ENCODE measurements around the gene MXRA7.
"Not testable (repeated sequence)": the region's sequence is repeated elsewhere in the genome, so short reads cannot be mapped to it uniquely, and the experiment has no call there.

The MXRA7 gene

DNA sequence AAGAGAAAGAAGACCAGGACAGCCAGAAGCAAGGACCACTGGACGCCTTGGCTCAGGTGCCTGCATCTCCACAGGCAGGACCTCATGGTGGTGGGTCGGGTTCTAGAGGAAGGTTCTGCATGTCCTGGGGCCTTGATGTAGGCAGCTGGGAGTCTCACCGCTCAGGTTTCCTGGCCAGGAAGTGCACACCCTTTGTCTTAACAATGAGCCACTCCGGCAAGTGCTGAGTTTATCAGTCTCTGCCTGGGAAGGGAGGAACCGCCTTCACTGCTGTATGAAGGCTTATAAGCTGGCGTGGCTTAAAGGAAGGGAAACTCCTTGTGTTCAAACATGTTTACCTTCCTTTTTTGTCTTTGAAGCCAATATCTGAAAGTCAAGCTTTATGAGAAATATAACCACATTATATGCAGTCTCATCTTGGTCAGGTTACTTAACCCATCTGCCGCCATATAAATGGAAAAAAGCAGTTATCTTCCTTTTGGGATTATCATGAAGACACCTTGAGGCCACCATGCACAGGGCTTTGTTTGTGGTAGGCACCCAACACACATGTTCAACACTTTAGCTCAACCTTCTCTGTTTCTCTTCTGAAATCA, 67.1 kb downstream of the MXRA7 start, which contains the start of gene ST6GALNAC1:
Gene ST6GALNAC1 (minus strand): TSS at position 205 of the 596 bp plus-strand sequence. CDS start 119 bp downstream, at position 86.
- Mint-ChIP-seq H3K4me3 (no peak within 1 kb of the TSS), H3K27ac (no peak within 1 kb of the TSS), H3K9me3 (peaks cover 7% of the 10 kb centered on the region), H3K4me1 (peaks cover under 1% of the 10 kb centered on the region), H3K36me3 (no peaks in the 10 kb centered on the region)
- DNase-seq (ENCODE audit: low spot score in 2 of 2) = no peak
- no peak for ATAC-seq

DNA sequence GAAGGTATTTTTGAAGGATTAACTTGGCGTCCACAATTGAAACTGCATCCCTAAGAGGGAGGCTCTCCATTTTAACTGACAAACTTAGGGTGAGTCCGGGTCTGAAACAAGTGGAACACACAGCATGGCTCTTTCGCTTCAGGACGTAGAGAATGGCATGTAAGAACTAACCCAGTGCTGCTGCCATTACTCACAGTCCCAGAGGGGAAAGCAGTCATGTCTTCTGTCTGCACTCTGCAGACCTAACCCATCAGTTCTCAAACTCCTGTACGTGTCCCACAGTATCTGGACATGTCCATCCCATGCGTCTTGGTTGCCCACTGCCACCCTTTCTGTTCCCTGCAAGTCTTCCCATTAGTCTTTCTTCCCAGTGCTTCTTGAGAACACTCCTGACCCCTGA, 67.8 kb downstream of the MXRA7 start:
- no peaks in the 10 kb centered on the region for H3K4me1 Mint-ChIP-seq
- ATAC-seq = no peak
- DNase-seq (ENCODE audit: low spot score in 2 of 2) = no peak
- H3K36me3 Mint-ChIP-seq = no peaks in the 10 kb centered on the region
- H3K4me3 Mint-ChIP-seq = no peak overlapping the region
- H3K9me3 Mint-ChIP-seq = peaks cover 7% of the 10 kb centered on the region
- H3K27ac Mint-ChIP-seq = no peak overlapping the region

- H3K9me3 Mint-ChIP-seq = peaks cover 7% of the 10 kb centered on the region
- ATAC-seq (no peak), DNase-seq (ENCODE audit: low spot score in 2 of 2) (no peak)
- H3K27ac Mint-ChIP-seq = no peak overlapping the region
- no peak overlapping the region for H3K4me3 Mint-ChIP-seq
- H3K4me1 Mint-ChIP-seq = no peaks in the 10 kb centered on the region
- H3K36me3 Mint-ChIP-seq = no peaks in the 10 kb centered on the region
Observed at GRCh38 chr17:76642032-76642561, 68.7 kb downstream of the MXRA7 start.

DNA sequence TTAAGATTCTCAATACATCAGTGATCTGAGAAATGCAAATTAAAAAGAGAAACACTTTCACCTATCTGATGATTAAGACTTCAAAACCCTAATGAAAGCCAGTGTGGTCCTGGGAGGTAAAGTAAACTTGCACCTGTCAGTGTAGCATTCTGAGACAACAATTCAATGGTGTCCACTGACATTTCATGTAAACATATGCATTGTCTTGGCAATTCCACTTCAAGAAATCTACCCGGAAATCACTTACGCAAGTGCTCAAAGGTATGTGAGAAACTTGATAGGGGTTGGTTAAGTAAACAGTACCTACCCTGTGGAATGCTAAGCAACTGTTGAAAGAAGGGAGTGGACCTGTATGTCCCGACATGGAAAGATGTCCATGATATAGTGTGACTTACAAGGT, 69.3 kb downstream of the MXRA7 start:
- DNase-seq (ENCODE audit: low spot score in 2 of 2) (no peak), ATAC-seq (no peak)
- Mint-ChIP-seq H3K4me3 (no peak overlapping the region), H3K9me3 (peaks cover 4% of the 10 kb centered on the region), H3K4me1 (no peaks in the 10 kb centered on the region), H3K36me3 (no peaks in the 10 kb centered on the region), H3K27ac (no peak overlapping the region)

DNA sequence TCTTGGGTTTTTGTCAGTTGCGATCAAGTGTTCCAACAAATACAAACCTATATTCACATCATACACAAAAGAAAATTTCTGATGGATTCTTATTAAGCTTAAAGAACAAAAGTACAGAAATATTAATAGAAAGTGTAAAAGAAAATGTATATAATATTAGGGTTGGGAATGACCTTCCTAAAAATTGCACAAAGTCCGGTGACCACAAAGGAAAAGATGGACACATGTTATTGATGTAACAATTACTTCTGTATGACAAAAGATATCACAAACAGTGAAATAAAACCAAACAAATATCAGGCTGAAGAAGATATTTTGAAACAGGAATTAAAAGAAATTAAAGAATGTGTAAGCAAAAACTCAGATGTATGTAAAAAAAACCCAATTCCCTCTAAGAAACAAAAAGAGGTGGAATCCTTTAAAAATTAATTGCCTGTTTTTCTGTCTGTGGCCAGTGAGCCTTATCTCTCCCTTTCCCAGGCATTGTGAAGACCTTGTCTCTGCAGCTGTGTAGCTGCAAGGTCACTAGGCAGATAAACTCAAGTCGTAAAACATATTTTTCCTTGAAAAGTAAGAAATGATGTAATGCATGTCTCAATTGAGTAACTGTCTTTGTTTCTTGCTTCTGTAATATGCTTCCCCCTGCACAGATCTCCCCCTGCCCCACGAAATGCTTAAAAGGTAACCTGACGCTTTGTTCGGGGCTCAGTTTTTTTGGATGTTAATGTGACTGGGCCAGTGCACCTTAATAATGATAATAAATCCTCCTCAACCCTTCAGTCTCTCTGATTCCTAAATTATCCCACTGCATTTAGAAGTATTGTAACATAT, 70.0 kb downstream of the MXRA7 start:
- Mint-ChIP-seq H3K9me3 (no peaks in the 10 kb centered on the region), H3K4me1 (no peaks in the 10 kb centered on the region), H3K27ac (no peak overlapping the region), H3K4me3 (no peak overlapping the region), H3K36me3 (no peaks in the 10 kb centered on the region)
- no peak for ATAC-seq
- no peak for DNase-seq (ENCODE audit: low spot score in 2 of 2)

DNA sequence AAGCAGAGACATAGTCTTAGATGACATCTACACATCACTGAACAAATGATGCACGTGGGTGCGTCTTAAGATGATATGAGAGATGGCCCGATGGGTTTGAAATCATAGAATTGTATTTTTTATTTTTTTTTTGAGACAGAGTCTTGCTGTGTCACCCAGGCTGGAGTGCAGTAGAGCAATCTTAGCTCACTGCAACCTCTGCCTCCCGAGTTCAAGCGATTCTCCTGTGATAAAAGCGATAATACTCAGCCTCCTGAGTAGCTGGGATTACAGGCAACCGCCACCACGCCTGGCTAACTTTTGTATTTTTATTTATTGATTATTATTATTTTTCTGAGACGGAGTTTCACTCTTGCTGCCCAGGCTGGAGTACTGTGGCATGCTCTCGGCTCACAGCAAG, 72.5 kb downstream of the MXRA7 start:
- H3K27ac Mint-ChIP-seq = no peak overlapping the region
- no peak overlapping the region for H3K4me3 Mint-ChIP-seq
- no peak for DNase-seq (ENCODE audit: low spot score in 2 of 2)
- no peaks in the 10 kb centered on the region for H3K4me1 Mint-ChIP-seq
- ATAC-seq = no peak
- H3K36me3 Mint-ChIP-seq = no peaks in the 10 kb centered on the region
- no peaks in the 10 kb centered on the region for H3K9me3 Mint-ChIP-seq

DNA sequence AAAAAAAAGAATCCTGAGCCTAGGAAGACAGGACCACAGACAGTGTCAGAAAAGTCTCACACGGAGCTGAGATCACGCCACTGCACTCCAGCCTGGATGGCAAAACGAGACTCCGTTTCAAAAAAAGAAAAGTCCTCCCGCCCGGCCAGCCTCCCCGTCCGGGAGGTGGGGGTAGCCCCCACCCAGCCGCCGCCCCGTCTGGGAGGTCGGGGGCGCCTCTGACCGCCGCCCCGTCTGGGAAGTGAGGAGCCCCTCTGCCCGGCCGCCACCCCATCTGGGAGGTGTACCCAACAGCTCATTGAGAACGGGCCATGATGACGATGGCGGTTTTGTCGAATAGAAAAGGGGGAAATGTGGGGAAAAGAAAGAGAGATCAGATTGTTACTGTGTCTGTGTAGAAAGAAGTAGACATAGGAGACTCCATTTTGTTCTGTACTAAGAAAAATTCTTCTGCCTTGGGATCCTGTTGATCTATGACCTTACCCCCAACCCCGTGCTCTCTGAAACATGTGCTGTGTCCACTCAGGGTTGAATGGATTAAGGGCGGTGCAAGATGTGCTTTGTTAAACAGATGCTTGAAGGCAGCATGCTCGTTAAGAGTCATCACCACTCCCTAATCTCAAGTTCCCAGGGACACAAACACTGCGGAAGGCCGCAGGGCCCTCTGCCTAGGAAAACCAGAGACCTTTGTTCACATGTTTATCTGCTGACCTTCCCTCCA, 74.1 kb downstream of the MXRA7 start:
- H3K9me3 Mint-ChIP-seq; H3K36me3 Mint-ChIP-seq; H3K4me1 Mint-ChIP-seq; ATAC-seq; DNase-seq (ENCODE audit: low spot score in 2 of 2); H3K4me3 Mint-ChIP-seq; H3K27ac Mint-ChIP-seq: not testable (repeated sequence)

- Mint-ChIP-seq H3K36me3 (no peaks in the 10 kb centered on the region), H3K4me3 (no peak overlapping the region), H3K4me1 (peaks cover 12% of the 10 kb centered on the region), H3K9me3 (no peaks in the 10 kb centered on the region), H3K27ac (no peak overlapping the region)
- ATAC-seq (peak; percentile 54), DNase-seq (ENCODE audit: low spot score in 2 of 2) (no peak)
Observed at GRCh38 chr17:76635659-76636360, 75.0 kb downstream of the MXRA7 start.

DNA sequence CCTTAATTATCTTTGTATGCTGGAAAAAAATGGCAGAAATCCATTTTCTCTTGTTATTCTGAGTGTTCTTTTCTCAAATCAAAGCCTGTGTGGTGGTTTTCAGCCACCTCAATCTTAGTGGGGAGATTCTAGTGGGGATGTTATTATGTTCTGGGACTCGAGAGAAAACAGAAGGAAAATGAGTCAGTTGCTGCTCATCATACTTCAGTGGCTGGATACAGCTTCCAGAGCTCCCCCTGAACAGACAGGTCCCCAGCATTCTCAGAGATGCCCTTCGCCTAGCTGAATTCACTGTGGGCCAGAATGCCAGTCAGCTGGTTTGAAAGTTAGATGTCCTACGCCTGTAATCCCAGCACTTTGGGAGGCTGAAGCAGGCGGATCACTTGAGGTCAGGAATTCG, 75.7 kb downstream of the MXRA7 start:
- ATAC-seq (no peak), DNase-seq (ENCODE audit: low spot score in 2 of 2) (no peak)

DNA sequence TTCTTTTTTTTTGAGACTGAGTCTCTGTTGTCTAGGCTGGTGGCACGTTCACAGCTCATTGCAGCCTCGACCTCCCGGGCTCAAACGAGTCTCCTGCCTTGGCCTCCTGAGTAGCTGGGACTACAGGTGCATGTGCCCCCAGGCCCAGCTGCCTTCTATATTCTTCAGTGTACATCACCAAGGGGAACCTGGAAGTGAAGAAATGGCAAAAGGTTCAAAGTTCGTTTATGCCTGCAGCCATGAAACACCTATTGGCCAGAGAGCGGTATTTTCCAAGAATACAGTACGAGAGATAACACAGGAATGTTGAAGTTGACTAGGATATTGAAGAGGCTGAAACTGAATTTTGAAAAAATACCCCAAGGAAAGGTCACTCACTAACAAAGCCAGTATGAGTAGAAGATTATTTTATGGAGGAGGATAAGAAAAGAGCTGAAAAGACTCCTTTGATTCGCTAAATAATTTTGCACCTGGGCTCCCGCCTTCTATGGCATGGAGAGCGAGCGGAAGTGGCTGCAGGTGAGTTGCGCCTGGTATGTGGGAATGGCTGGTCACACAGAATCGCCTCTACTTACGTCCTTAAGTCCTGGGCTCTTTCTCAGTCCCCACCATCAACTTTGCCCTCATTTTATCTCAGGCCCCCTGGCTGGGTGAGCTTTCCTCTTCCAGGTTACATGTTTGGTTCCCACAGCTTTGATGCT, 77.0 kb downstream of the MXRA7 start:
- H3K27ac Mint-ChIP-seq = no peak overlapping the region
- no peaks in the 10 kb centered on the region for H3K9me3 Mint-ChIP-seq

More for the DNA sequence above, 75.7 kb downstream of the MXRA7 start:
- Mint-ChIP-seq H3K4me3 (no peak overlapping the region), H3K36me3 (no peaks in the 10 kb centered on the region), H3K4me1 (peaks cover 12% of the 10 kb centered on the region), H3K27ac (no peak overlapping the region), H3K9me3 (no peaks in the 10 kb centered on the region)

GRCh38 chr17:76631821-76632565, 78.8 kb downstream of the MXRA7 start:
- no peak overlapping the region for H3K4me3 Mint-ChIP-seq
- no peak for DNase-seq (ENCODE audit: low spot score in 2 of 2)
- H3K27ac Mint-ChIP-seq = no peak overlapping the region
- H3K4me1 Mint-ChIP-seq = peaks cover 12% of the 10 kb centered on the region
- no peaks in the 10 kb centered on the region for H3K9me3 Mint-ChIP-seq
- peak; percentile 97 for ATAC-seq
- no peaks in the 10 kb centered on the region for H3K36me3 Mint-ChIP-seq

More for the DNA sequence above, 77.0 kb downstream of the MXRA7 start:
- no peak for ATAC-seq
- no peaks in the 10 kb centered on the region for H3K36me3 Mint-ChIP-seq
- no peak overlapping the region for H3K4me3 Mint-ChIP-seq
- peaks cover 12% of the 10 kb centered on the region for H3K4me1 Mint-ChIP-seq
- no peak for DNase-seq (ENCODE audit: low spot score in 2 of 2)

DNA sequence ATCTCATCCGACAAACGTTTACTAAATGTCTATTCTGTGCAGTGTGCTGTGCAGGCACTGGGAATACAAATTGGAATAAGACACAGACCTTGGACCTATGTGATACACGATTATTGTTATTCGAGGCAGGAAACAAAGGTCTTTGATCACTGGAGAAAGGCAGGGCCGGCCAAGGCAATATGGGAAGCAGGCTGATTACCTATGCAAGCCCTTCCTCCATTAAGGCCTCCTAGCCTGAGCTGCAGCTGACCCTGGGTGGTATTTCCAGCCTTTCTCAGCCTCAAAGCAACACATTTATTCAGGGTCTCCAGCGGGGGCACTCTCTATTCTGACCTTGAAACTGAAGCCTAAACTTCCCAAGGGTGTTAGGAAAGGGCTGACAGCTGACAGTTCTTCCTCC, 80.6 kb downstream of the MXRA7 start:
- ATAC-seq (no peak), DNase-seq (ENCODE audit: low spot score in 2 of 2) (no peak)
- peaks cover 12% of the 10 kb centered on the region for H3K4me1 Mint-ChIP-seq

More for the DNA sequence above, 80.6 kb downstream of the MXRA7 start:
- Mint-ChIP-seq H3K9me3 (no peaks in the 10 kb centered on the region), H3K27ac (no peak overlapping the region), H3K4me3 (no peak overlapping the region), H3K36me3 (no peaks in the 10 kb centered on the region)
